Neural cell (in vitro differentiated cells): ENCODE measurements around the gene GLT6D1. TPM values are rescaled to one million over a fixed set of nuclear protein-coding genes. Genes with fewer than 3 reads are reported as not detected.

ENCODE experiments used
- H2AFZ ChIP-seq: fragments of 200-600, 300-800 bp; sonication (generic), shearing (Covaris generic); 2 replicates; pipeline ENCODE4 v1.6.0; 2014; ENCODE audit warnings: low read depth, mild to moderate bottlenecking, antibody characterized with exemption, low read length, moderate library complexity
- H3F3A ChIP-seq: fragments of 200-600 bp; shearing (Covaris generic); 2 replicates; pipeline ENCODE4 v1.6.1; 2016; ENCODE audit warnings: mild to moderate bottlenecking, moderate library complexity, mixed read lengths, antibody characterized with exemption, low read length; ENCODE audit not compliant: insufficient read depth, poor library complexity, severe bottlenecking
- H3K27ac ChIP-seq: fragments of 200-600, 300-800 bp; sonication (generic), shearing (Covaris generic); 2 replicates; pipeline ENCODE4 v1.5.1; 2014; ENCODE audit warnings: mild to moderate bottlenecking, low read length, moderate library complexity
- H3K27me3 ChIP-seq: fragments of 300-800, 200-600 bp; sonication (generic), shearing (Covaris generic); 2 replicates; pipeline ENCODE4 v1.6.0; 2014; ENCODE audit warnings: mild to moderate bottlenecking, low read depth, low read length, moderate library complexity; ENCODE audit not compliant: insufficient read depth
- H3K36me3 ChIP-seq: fragments of 300-800, 200-600 bp; sonication (generic), shearing (Covaris generic); 2 replicates; pipeline ENCODE4 v1.5.1; 2014; ENCODE audit warnings: mild to moderate bottlenecking, antibody characterized with exemption, low read length, moderate library complexity; ENCODE audit not compliant: insufficient read depth
- H3K4me2 ChIP-seq: fragments of 300-800, 200-600 bp; sonication (generic), shearing (Covaris generic); 2 replicates; pipeline ENCODE4 v1.6.0; 2014; ENCODE audit warnings: mild to moderate bottlenecking, low read length
- H3K4me3 ChIP-seq: fragments of 300-800, 200-600 bp; sonication (generic), shearing (Covaris generic); 2 replicates; pipeline ENCODE4 v1.5.1; 2014; ENCODE audit warnings: mild to moderate bottlenecking, low read length, moderate library complexity
- H3K79me2 ChIP-seq: fragments of 200-600 bp; shearing (Covaris generic); replicated peaks from 2 replicates; pipeline ENCODE4 v1.6.0; 2014; ENCODE audit warnings: mild to moderate bottlenecking, low read length, moderate library complexity; ENCODE audit not compliant: insufficient read depth
- H3K9ac ChIP-seq: fragments of 300-800, 200-600 bp; sonication (generic), shearing (Covaris generic); 2 replicates; pipeline ENCODE4 v1.6.1; 2016; ENCODE audit warnings: mild to moderate bottlenecking, low read length, mixed read lengths
- H3K9me2 ChIP-seq: fragments of 200-600 bp; shearing (Covaris generic); 2 replicates; pipeline ENCODE4 v1.6.1; 2016; ENCODE audit warnings: mild to moderate bottlenecking, low read length, mixed read lengths; ENCODE audit not compliant: insufficient read depth
- H3K9me3 ChIP-seq: fragments of 200-600, 300-800 bp; sonication (generic), shearing (Covaris generic); 2 replicates; pipeline ENCODE4 v1.6.1; 2016; ENCODE audit warnings: mild to moderate bottlenecking, mixed run types, low read length, moderate library complexity, mixed read lengths
- H4K20me1 ChIP-seq: fragments of 200-600 bp; shearing (Covaris generic); 2 replicates; pipeline ENCODE4 v1.6.1; 2016; ENCODE audit warnings: mild to moderate bottlenecking, mixed run types; ENCODE audit not compliant: insufficient read depth
- EP300 ChIP-seq: fragments of 450-650 bp; conservative IDR thresholded peaks from 2 replicates; pipeline ENCODE4 v1.6.1; 2014; ENCODE audit warnings: antibody characterized with exemption, mild to moderate bottlenecking, moderate library complexity; ENCODE audit not compliant: poor library complexity, severe bottlenecking
- EZH2 ChIP-seq: fragments of 200-600, 300-800 bp; shearing (Covaris generic), sonication (generic); IDR thresholded peaks from 2 replicates; pipeline ENCODE4 v1.6.1; 2014; ENCODE audit warnings: antibody characterized with exemption, low read length, borderline replicate concordance, mild to moderate bottlenecking; ENCODE audit not compliant: insufficient read depth, poor library complexity, severe bottlenecking
- MXI1 ChIP-seq: fragments of 450-650 bp; conservative IDR thresholded peaks from 2 replicates; pipeline ENCODE4 v1.6.1; 2014; ENCODE audit warnings: antibody characterized with exemption, mild to moderate bottlenecking; ENCODE audit not compliant: poor library complexity, severe bottlenecking
- POLR2AphosphoS5 ChIP-seq: IDR thresholded peaks from 2 replicates; pipeline ENCODE4 v1.6.1; 2012
- RAD21 ChIP-seq: fragments of 450-650 bp; conservative IDR thresholded peaks from 2 replicates; pipeline ENCODE4 v1.6.1; 2014; ENCODE audit warnings: antibody characterized with exemption, mild to moderate bottlenecking, moderate library complexity
- REST ChIP-seq: IDR thresholded peaks from 2 replicates; pipeline ENCODE4 v1.6.1; 2012; ENCODE audit warnings: borderline replicate concordance
- SMC3 ChIP-seq: fragments of 450-650 bp; conservative IDR thresholded peaks from 2 replicates; pipeline ENCODE4 v1.6.1; 2014; ENCODE audit warnings: antibody characterized with exemption, mild to moderate bottlenecking, moderate library complexity; ENCODE audit not compliant: poor library complexity
- TAF1 ChIP-seq: IDR thresholded peaks from 2 replicates; pipeline ENCODE4 v1.6.1; 2012; ENCODE audit warnings: low read depth
- polyA plus RNA-seq: library from polyadenylated mRNA; depleted of rRNA; stranded (reverse); fragments of >200 nt; gene quantifications from 2 replicates; pipeline ENCODE4 v1.2.3, GENCODE V29; 2014
- TF ChIP-seq, protein P1 (sequence below): fragments of 450-650 bp; IDR thresholded peaks from 2 replicates; pipeline ENCODE4 v1.5.1; 2014; ENCODE audit warnings: antibody characterized with exemption, mild to moderate bottlenecking, moderate library complexity; ENCODE audit not compliant: poor library complexity, severe bottlenecking

The GLT6D1 gene
- polyA plus RNA-seq, 1 donor from 2014 or later = not detected

DNA sequence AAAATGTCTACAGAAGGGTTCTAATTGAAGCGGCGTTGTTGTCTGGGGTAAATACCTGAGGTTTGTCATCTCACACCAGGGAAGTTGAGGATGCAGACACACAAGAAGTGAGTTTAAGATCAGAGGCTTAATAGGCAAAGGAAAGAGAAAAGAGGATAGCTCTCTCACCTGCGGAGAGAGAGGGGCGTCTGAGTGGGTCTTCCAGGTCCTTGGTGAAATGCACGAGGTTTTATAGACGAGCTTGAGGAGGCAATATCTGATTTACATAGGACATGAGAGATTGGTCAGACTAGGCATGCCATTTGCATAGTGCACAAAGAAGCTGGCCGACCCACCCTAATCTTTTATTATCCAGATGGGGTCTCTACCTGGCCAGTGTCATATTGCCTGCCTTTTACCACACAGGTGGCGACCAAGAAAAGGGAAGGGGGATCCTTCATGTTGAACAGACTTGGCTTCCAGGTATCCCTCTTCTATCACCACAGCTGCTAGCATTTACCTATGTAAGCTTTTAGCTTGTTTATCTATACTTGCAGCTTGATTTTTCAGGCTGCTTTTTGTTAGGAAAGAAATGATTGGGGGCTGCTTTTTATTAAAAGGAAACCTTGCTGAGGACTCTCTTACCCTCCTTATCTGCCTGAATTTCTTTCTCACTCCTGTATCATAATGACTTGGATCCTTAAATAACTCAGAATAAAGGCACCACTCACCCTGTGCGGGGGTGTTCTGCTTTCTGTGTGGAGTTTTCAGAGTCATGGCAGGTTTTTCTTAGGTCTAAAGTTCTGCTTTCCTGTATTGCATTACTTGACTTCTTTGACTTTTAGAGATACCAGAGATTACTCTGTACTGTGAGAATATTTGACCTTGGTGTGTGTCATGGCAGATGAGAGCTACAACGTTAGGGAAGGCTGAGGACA lies 9.4 kb upstream of the GLT6D1 start:
- Histone ChIP-seq H3F3A (no peaks in the 10 kb centered on the region), H3K79me2 (peaks cover 22% of the 10 kb centered on the region), H2AFZ (no peak overlapping the region), H3K9me2 (no peaks in the 10 kb centered on the region), H3K4me3 (peak overlapping the region; percentile 56), H3K36me3 (no peaks in the 10 kb centered on the region), H4K20me1 (no peaks in the 10 kb centered on the region), H3K9me3 (no peaks in the 10 kb centered on the region), H3K27ac (peak overlapping the region; percentile 46), H3K4me2 (peak overlapping the region; percentile 36), H3K27me3 (no peaks in the 10 kb centered on the region), H3K9ac (peak overlapping the region; percentile 32)
- no peak for TF ChIP-seq SMC3
- no peak for TF ChIP-seq MXI1
- TF ChIP-seq EP300 = no peak
- no peak for TF ChIP-seq TAF1
- no peak for TF ChIP-seq RAD21
- TF ChIP-seq, protein P1, sequence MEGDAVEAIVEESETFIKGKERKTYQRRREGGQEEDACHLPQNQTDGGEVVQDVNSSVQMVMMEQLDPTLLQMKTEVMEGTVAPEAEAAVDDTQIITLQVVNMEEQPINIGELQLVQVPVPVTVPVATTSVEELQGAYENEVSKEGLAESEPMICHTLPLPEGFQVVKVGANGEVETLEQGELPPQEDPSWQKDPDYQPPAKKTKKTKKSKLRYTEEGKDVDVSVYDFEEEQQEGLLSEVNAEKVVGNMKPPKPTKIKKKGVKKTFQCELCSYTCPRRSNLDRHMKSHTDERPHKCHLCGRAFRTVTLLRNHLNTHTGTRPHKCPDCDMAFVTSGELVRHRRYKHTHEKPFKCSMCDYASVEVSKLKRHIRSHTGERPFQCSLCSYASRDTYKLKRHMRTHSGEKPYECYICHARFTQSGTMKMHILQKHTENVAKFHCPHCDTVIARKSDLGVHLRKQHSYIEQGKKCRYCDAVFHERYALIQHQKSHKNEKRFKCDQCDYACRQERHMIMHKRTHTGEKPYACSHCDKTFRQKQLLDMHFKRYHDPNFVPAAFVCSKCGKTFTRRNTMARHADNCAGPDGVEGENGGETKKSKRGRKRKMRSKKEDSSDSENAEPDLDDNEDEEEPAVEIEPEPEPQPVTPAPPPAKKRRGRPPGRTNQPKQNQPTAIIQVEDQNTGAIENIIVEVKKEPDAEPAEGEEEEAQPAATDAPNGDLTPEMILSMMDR = no peak
- no peak for TF ChIP-seq POLR2AphosphoS5
- no peak for TF ChIP-seq EZH2
- TF ChIP-seq REST = no peak

- Histone ChIP-seq H3K4me2 (peak overlapping the region; percentile 36), H4K20me1 (no peaks in the 10 kb centered on the region), H3F3A (no peaks in the 10 kb centered on the region), H3K27me3 (no peaks in the 10 kb centered on the region), H3K9ac (peak overlapping the region; percentile 32), H3K79me2 (peaks cover 22% of the 10 kb centered on the region), H3K4me3 (peak overlapping the region; percentile 56), H2AFZ (peak overlapping the region; percentile 30), H3K36me3 (no peaks in the 10 kb centered on the region), H3K9me3 (no peaks in the 10 kb centered on the region), H3K27ac (peak overlapping the region; percentile 46), H3K9me2 (no peaks in the 10 kb centered on the region)
- TF ChIP-seq, protein P1 = no peak
- TF ChIP-seq MXI1 (peak; percentile 7), RAD21 (no peak), POLR2AphosphoS5 (peak; percentile 31)
Measured at GRCh38 chr9:135647884-135648283, 8.5 kb upstream of the GLT6D1 start.
